Measurements from ENCODE around the gene TOM1L2.

The TOM1L2 gene

DNA sequence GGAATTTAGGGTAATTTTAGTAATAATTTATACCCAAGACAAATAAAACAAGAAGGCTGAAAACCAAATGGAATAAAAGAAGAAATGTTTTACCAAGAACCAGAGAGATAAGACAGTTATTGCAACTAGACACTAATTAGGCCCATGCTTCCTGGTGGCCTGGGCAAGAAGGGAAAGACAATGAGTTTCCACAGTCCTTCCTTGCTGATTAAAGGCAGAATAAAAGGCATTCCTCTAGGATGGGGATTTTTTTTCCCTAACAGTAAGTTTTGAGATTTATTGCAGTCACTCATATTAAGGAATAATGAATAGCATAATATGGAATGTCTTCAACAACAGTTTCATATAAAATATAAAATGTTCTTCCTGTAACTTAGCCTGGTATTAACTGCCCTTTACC, 41.5 kb downstream of the TOM1L2 start:
- H3K4me3 ChIP-seq (replicated peaks in 1 of 2; ENCODE audit: low read depth in 2 of 2, low read length in 2 of 2) = no peak overlapping the region
- TF ChIP-seq, protein P1, sequence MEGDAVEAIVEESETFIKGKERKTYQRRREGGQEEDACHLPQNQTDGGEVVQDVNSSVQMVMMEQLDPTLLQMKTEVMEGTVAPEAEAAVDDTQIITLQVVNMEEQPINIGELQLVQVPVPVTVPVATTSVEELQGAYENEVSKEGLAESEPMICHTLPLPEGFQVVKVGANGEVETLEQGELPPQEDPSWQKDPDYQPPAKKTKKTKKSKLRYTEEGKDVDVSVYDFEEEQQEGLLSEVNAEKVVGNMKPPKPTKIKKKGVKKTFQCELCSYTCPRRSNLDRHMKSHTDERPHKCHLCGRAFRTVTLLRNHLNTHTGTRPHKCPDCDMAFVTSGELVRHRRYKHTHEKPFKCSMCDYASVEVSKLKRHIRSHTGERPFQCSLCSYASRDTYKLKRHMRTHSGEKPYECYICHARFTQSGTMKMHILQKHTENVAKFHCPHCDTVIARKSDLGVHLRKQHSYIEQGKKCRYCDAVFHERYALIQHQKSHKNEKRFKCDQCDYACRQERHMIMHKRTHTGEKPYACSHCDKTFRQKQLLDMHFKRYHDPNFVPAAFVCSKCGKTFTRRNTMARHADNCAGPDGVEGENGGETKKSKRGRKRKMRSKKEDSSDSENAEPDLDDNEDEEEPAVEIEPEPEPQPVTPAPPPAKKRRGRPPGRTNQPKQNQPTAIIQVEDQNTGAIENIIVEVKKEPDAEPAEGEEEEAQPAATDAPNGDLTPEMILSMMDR (IDR thresholded peaks at IDR 0.05; ENCODE audit: low read depth, low read length) = no peak

DNA sequence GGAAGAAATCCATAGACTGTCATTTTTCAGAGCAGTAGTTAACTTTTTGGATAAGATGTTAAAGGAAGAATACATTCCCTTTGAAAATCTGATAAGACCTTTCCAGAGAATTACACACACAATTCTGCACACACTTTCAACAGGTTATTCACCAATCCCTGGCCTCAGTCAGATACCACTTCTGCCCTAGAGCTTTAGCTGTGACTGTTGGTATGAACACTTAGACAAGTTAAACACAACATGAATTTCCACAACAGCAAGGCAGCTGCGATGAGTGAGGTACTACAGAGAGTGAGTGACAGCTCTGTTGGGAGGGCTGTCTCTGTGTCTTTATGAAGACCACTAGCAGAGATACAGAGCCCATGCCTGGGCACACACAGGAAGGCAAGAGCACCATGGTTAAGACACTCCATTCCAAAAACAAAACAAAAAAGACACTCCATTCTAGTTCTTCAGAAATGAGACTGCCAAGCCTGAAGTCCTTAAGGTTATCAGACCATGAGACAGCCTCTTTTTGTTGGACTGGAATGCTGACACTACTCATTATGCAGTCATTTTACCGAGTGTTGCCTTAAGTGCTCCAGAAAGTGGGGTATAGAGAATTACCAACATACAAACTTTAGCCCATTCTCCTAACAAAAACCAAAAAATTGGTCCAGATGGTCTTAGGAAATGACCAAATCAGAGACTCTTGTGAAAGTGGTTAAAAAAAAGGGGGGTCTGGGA, 42.4 kb downstream of the TOM1L2 start:
- peak in 1 of 2 donors; percentile 34 for DNase-seq (ENCODE audit: low read depth in 2 of 2)
- TF ChIP-seq, protein P1 (IDR thresholded peaks at IDR 0.05; ENCODE audit: low read depth, low read length) = no peak
- no peak overlapping the region for H3K4me3 ChIP-seq (replicated peaks in 1 of 2; ENCODE audit: low read depth in 2 of 2, low read length in 2 of 2)

More for the DNA sequence above, 41.5 kb downstream of the TOM1L2 start:
- no peak for DNase-seq (ENCODE audit: low read depth in 2 of 2)

DNA sequence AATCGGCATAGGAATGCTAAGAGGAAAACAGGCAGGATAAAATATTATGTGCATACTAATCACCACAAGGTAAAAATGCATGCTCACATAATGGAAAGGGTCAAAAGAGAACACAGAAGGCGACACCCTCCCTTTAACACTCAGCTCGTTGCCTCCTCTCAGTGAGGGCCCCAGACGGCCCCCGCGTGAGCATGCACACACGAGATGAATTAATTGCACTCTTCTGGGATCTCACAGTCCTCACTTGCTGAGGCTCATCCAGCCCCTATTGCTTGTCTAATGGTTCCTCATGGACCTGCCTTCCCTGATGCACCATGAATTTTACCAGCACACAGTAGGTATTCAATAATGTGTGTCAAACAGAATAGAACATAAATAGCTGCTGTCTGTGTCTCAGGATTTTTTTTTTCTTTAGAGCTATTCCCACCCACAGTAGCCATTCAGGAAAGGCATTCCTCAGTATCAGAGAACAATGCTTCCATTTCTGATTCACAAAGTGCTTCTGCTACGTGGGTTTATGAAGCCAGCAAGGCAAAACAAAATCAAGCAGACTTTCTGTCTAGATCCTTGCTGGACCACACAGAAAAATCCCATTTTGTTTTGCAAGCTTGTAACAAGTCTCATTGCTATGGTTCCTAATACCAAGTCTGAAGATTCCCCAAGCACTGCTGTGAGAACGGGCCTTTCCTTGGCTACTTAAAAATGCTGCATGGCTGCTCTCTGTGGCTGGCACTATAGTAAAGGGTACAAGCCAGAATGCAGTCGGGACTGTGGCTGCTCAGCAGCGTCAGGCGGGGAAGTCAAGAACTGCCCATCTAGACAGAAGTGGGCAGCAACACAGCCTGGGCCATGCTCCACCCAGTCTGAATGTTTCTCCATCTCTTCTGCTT, 43.6 kb downstream of the TOM1L2 start:
- peak; percentile 40 to 56 for DNase-seq (ENCODE audit: low read depth in 2 of 2)
- TF ChIP-seq, protein P1 (IDR thresholded peaks at IDR 0.05; ENCODE audit: low read depth, low read length) = no peak
- no peak overlapping the region for H3K4me3 ChIP-seq (replicated peaks in 1 of 2; ENCODE audit: low read depth in 2 of 2, low read length in 2 of 2)

DNA sequence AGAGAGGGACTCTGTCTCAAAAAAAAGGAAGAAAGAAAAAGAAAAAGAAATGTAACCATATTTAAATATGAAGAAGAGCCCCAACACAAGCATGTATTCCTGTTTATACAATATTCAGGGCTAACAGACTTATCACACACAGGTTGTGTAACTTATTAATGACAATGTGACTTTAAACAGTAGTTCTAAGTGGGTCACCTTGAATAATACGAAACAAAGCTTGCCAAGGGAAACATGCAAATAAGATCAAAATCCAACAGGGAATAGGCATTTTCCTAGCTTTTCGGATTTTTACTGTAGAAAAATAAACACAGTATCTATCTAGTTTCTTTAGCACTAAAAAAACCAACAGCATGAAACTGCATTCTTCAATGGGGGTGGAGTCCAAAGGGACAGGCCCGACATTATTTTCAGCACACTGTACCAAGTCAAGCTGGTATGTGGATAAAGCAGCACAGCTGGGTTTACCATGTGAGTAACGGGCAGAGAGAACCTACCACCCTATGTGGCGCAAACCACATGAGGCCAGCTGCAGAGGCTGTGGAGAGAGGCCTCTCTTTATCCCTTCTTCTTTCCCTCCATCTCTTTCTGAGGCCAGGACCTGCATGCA, 45.3 kb downstream of the TOM1L2 start:
- H3K4me3 ChIP-seq (replicated peaks in 1 of 2; ENCODE audit: low read depth in 2 of 2, low read length in 2 of 2) = no peak overlapping the region
- TF ChIP-seq, protein P1 (IDR thresholded peaks at IDR 0.05; ENCODE audit: low read depth, low read length) = no peak
- DNase-seq (ENCODE audit: low read depth in 2 of 2) = no peak

DNA sequence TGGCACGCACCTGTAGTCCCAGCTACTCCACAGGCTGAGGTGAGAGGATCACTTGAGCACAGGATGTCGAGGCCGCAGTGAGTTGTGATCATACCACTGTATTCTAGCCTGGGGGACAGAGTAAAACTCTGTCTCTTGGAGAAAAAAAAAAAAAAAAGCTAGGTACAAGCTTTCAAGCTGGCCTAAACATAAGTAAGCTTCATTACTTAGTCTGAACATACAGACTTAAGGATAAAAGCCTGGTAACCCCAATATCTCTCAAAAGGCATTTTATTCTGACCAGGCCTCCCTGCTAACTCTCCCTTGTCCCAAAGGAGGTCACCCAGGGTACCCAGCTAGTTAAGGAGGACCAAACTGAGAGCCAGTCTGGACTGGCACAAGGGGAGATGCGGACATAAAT, 46.2 kb downstream of the TOM1L2 start:
- no peak overlapping the region for H3K4me3 ChIP-seq (replicated peaks in 1 of 2; ENCODE audit: low read depth in 2 of 2, low read length in 2 of 2)
- no peak for DNase-seq (ENCODE audit: low read depth in 2 of 2)
- TF ChIP-seq, protein P1 (IDR thresholded peaks at IDR 0.05; ENCODE audit: low read depth, low read length) = no peak

DNA sequence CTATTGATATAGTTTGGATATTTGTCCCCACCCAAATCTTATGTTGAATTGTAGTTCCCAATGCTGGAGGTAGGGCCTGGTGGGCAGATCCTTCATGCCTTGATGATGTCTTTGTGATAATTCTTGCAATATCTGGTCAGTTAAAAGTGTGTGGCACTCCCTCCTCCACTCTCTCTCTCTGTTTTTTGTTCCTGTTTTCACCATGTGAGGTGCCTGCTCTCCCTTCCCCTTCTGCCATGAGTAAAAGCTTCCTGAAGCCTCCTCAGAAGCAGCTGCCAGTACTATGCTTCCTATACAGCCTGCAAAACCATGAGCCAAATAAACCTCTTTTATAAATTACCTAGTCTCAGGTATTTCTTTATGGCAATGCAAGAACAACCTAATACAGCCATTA, 47.3 kb downstream of the TOM1L2 start:
- H3K4me3 ChIP-seq (replicated peaks in 1 of 2; ENCODE audit: low read depth in 2 of 2, low read length in 2 of 2) = no peak overlapping the region
- DNase-seq (ENCODE audit: low read depth in 2 of 2) = no peak
- TF ChIP-seq, protein P1 (IDR thresholded peaks at IDR 0.05; ENCODE audit: low read depth, low read length) = no peak

Measured in cardiac fibroblast (primary cell).